GM23338 (cell line): Measurements from ENCODE around the gene TP53BP2. TPM values are rescaled to one million over a fixed set of nuclear protein-coding genes. Genes with fewer than 3 reads are reported as not detected.

ENCODE experiments used
- ATAC-seq: fragments of 200-7000 bp; cut with Tn5 transposase; 3 replicates; pipeline ENCODE4 v1.9.1; 2020
- DNase-seq: peaks from one replicate; pipeline ENCODE4 v3.0.0-alpha.2; 2015; ENCODE audit warnings: low spot score
- H2AFZ ChIP-seq: fragments of 200-600 bp; sonication (generic); 2 replicates; pipeline ENCODE4 v1.8.0; 2016; ENCODE audit warnings: antibody characterized with exemption, mild to moderate bottlenecking, moderate library complexity
- H3F3A ChIP-seq: fragments of 200-600 bp; sonication (generic); replicated peaks from 2 replicates; pipeline ENCODE4 v1.8.0; 2017; ENCODE audit warnings: antibody characterized with exemption, mixed run types, low read depth
- H3K27ac ChIP-seq: fragments of 200-600 bp; sonication (generic); 2 replicates; pipeline ENCODE4 v1.6.1; 2016; ENCODE audit warnings: low read depth
- H3K27me3 ChIP-seq: fragments of 200-600 bp; sonication (generic); 2 replicates; pipeline ENCODE4 v1.8.0; 2016; ENCODE audit warnings: mild to moderate bottlenecking, mixed run types, moderate library complexity; ENCODE audit not compliant: insufficient read depth
- H3K36me3 ChIP-seq: fragments of 200-600 bp; sonication (generic); 2 replicates; pipeline ENCODE4 v1.8.0; 2016; ENCODE audit warnings: mild to moderate bottlenecking; ENCODE audit not compliant: insufficient read depth
- H3K4me1 ChIP-seq: fragments of 200-600 bp; sonication (generic); 2 replicates; pipeline ENCODE4 v1.8.0; 2016; ENCODE audit warnings: mild to moderate bottlenecking, moderate library complexity; ENCODE audit not compliant: insufficient read depth
- H3K4me2 ChIP-seq: fragments of 200-600 bp; sonication (generic); 2 replicates; pipeline ENCODE4 v1.7.1; 2017; ENCODE audit warnings: mixed run types
- H3K4me3 ChIP-seq: fragments of 200-600 bp; sonication (generic); 2 replicates; pipeline ENCODE4 v1.6.1; 2016; ENCODE audit warnings: mixed run types
- H3K79me2 ChIP-seq: fragments of 200-600 bp; sonication (generic); replicated peaks from 2 replicates; pipeline ENCODE4 v1.8.0; 2017; ENCODE audit warnings: mild to moderate bottlenecking; ENCODE audit not compliant: insufficient read depth
- H3K9me2 ChIP-seq: fragments of 200-600 bp; sonication (generic); 2 replicates; pipeline ENCODE4 v1.8.0; 2017; ENCODE audit not compliant: insufficient read depth
- H4K20me1 ChIP-seq: fragments of 200-600 bp; sonication (generic); replicated peaks from 2 replicates; pipeline ENCODE4 v1.8.0; 2017; ENCODE audit warnings: mild to moderate bottlenecking; ENCODE audit not compliant: insufficient read depth
- H3K27ac Mint-ChIP-seq: 2 replicates; pipeline ENCODE4 v1.8.0; 2020; ENCODE audit warnings: inconsistent platforms, mild to moderate bottlenecking, moderate library complexity, mixed read lengths
- H3K27me3 Mint-ChIP-seq: 3 replicates; pipeline ENCODE4 v1.8.0; 2022; ENCODE audit warnings: low read depth, mild to moderate bottlenecking, moderate library complexity, mixed read lengths, inconsistent platforms; ENCODE audit not compliant: insufficient read depth, poor library complexity
- H3K36me3 Mint-ChIP-seq: 3 replicates; pipeline ENCODE4 v1.8.0; 2021; ENCODE audit warnings: low read depth, mild to moderate bottlenecking, inconsistent platforms, moderate library complexity, mixed read lengths
- H3K4me1 Mint-ChIP-seq: 3 replicates; pipeline ENCODE4 v1.8.0; 2020; ENCODE audit warnings: mild to moderate bottlenecking, inconsistent platforms, mixed read lengths
- H3K4me3 Mint-ChIP-seq: 3 replicates; pipeline ENCODE4 v1.8.0; 2021; ENCODE audit warnings: moderate library complexity, mild to moderate bottlenecking, inconsistent platforms, mixed read lengths
- H3K9me3 Mint-ChIP-seq: 3 replicates; pipeline ENCODE4 v1.8.0; 2020; ENCODE audit warnings: moderate library complexity, mild to moderate bottlenecking, inconsistent platforms, mixed read lengths
- CREB1 ChIP-seq: fragments of 250-450 bp; sonication (Bioruptor Pico); IDR thresholded peaks from 2 replicates; pipeline ENCODE4 v1.5.0; 2020; ENCODE audit warnings: low read depth, mild to moderate bottlenecking, moderate library complexity
- EZH2 ChIP-seq: fragments of 200-600 bp; sonication (generic); IDR thresholded peaks from one replicate; pipeline ENCODE4 v1.8.0; 2017; ENCODE audit warnings: antibody characterized with exemption, mild to moderate bottlenecking, low read depth; ENCODE audit not compliant: unreplicated experiment
- EZH2phosphoT487 ChIP-seq: fragments of 200-600 bp; sonication (generic); IDR thresholded peaks from one replicate; pipeline ENCODE4 v1.8.1; 2018; ENCODE audit warnings: antibody characterized with exemption; ENCODE audit not compliant: unreplicated experiment
- JUNB ChIP-seq: IDR thresholded peaks from one replicate; pipeline ENCODE4 v1.6.1; 2016; ENCODE audit warnings: antibody characterized with exemption; ENCODE audit not compliant: unreplicated experiment
- NANOG ChIP-seq: IDR thresholded peaks from 2 replicates; pipeline ENCODE4 v1.6.1; 2016; ENCODE audit warnings: antibody characterized with exemption, borderline replicate concordance
- POLR2AphosphoS5 ChIP-seq: IDR thresholded peaks from 2 replicates; pipeline ENCODE4 v1.6.1; 2016; ENCODE audit warnings: antibody characterized with exemption, low read depth
- STAT1 ChIP-seq: IDR thresholded peaks from one replicate; pipeline ENCODE4 v1.6.1; 2016; ENCODE audit warnings: antibody characterized with exemption; ENCODE audit not compliant: unreplicated experiment
- ZNF114 ChIP-seq: fragments of 250-450 bp; sonication (Bioruptor Pico); IDR thresholded peaks from 2 replicates; pipeline ENCODE4 v1.5.0; 2020; ENCODE audit warnings: mild to moderate bottlenecking, moderate library complexity
- ZNF331 ChIP-seq: fragments of 250-450 bp; sonication (Bioruptor Pico); IDR thresholded peaks from 2 replicates; pipeline ENCODE4 v1.5.0; 2020; ENCODE audit warnings: low read depth, mild to moderate bottlenecking, moderate library complexity
- polyA plus RNA-seq: library from polyadenylated mRNA; unstranded; fragments of >200 nt; fragmentation: Nextera tagmentation; extraction: Ambion mirVana; gene quantifications from 2 replicates; pipeline ENCODE4 v1.2.1, GENCODE V29; 2016
- total RNA-seq: library from RNA; depleted of rRNA; stranded (reverse); fragments of >200 nt; shearing (Covaris generic); gene quantifications from 2 replicates; pipeline ENCODE4 v1.2.3, GENCODE V29; 2014
- TF ChIP-seq, protein P1 (sequence below): fragments of 250-450 bp; sonication (Bioruptor Pico); IDR thresholded peaks from 2 replicates; pipeline ENCODE4 v1.5.0; 2020; ENCODE audit warnings: mild to moderate bottlenecking, moderate library complexity
- TF ChIP-seq, protein P2 (sequence below), 2 experiments: fragments of 200-600 bp in 1 of 2; sonication (generic) in 1 of 2; conservative IDR thresholded peaks; 2 replicates each; pipeline versions ENCODE4 v1.5.1 to v1.6.1; 2016 to 2017; ENCODE audit warnings: antibody characterized with exemption in 2 of 2, low read depth in 2 of 2, mild to moderate bottlenecking in 2 of 2, moderate library complexity in 1 of 2
- TF ChIP-seq, protein P3 (sequence below): IDR thresholded peaks from 2 replicates; pipeline ENCODE4 v1.6.1; 2016; ENCODE audit warnings: antibody characterized with exemption
- TF ChIP-seq, protein P4 (sequence below): IDR thresholded peaks from one replicate; pipeline ENCODE4 v1.6.1; 2018; ENCODE audit warnings: antibody characterized with exemption; ENCODE audit not compliant: unreplicated experiment

Gene TP53BP2
- total and polyA plus RNA-seq, 2 experiments from 2014 or later: 10.1 to 32.9 TPM

- TF ChIP-seq, protein P1, sequence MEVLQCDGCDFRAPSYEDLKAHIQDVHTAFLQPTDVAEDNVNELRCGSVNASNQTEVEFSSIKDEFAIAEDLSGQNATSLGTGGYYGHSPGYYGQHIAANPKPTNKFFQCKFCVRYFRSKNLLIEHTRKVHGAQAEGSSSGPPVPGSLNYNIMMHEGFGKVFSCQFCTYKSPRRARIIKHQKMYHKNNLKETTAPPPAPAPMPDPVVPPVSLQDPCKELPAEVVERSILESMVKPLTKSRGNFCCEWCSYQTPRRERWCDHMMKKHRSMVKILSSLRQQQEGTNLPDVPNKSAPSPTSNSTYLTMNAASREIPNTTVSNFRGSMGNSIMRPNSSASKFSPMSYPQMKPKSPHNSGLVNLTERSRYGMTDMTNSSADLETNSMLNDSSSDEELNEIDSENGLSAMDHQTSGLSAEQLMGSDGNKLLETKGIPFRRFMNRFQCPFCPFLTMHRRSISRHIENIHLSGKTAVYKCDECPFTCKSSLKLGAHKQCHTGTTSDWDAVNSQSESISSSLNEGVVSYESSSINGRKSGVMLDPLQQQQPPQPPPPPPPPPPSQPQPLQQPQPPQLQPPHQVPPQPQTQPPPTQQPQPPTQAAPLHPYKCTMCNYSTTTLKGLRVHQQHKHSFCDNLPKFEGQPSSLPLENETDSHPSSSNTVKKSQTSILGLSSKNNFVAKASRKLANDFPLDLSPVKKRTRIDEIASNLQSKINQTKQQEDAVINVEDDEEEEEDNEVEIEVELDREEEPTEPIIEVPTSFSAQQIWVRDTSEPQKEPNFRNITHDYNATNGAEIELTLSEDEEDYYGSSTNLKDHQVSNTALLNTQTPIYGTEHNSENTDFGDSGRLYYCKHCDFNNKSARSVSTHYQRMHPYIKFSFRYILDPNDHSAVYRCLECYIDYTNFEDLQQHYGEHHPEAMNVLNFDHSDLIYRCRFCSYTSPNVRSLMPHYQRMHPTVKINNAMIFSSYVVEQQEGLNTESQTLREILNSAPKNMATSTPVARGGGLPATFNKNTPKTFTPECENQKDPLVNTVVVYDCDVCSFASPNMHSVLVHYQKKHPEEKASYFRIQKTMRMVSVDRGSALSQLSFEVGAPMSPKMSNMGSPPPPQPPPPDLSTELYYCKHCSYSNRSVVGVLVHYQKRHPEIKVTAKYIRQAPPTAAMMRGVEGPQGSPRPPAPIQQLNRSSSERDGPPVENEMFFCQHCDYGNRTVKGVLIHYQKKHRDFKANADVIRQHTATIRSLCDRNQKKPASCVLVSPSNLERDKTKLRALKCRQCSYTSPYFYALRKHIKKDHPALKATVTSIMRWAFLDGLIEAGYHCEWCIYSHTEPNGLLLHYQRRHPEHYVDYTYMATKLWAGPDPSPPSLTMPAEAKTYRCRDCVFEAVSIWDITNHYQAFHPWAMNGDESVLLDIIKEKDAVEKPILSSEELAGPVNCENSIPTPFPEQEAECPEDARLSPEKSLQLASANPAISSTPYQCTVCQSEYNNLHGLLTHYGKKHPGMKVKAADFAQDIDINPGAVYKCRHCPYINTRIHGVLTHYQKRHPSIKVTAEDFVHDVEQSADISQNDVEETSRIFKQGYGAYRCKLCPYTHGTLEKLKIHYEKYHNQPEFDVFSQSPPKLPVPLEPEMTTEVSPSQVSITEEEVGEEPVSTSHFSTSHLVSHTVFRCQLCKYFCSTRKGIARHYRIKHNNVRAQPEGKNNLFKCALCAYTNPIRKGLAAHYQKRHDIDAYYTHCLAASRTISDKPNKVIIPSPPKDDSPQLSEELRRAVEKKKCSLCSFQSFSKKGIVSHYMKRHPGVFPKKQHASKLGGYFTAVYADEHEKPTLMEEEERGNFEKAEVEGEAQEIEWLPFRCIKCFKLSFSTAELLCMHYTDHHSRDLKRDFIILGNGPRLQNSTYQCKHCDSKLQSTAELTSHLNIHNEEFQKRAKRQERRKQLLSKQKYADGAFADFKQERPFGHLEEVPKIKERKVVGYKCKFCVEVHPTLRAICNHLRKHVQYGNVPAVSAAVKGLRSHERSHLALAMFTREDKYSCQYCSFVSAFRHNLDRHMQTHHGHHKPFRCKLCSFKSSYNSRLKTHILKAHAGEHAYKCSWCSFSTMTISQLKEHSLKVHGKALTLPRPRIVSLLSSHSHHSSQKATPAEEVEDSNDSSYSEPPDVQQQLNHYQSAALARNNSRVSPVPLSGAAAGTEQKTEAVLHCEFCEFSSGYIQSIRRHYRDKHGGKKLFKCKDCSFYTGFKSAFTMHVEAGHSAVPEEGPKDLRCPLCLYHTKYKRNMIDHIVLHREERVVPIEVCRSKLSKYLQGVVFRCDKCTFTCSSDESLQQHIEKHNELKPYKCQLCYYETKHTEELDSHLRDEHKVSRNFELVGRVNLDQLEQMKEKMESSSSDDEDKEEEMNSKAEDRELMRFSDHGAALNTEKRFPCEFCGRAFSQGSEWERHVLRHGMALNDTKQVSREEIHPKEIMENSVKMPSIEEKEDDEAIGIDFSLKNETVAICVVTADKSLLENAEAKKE (CRISPR knock-in tag): no peak
- TF ChIP-seq POLR2AphosphoS5 (no peak), CREB1 (CRISPR knock-in tag) (no peak), NANOG (no peak), ZNF331 (CRISPR knock-in tag) (no peak), EZH2phosphoT487 (no peak), ZNF114 (CRISPR knock-in tag) (no peak), STAT1 (no peak), EZH2 (no peak)
Measured at GRCh38 chr1:223763881-223764280, 81.9 kb downstream of the TP53BP2 start (continued).

- Histone ChIP-seq H3K36me3 (no peaks in the 10 kb centered on the region), H3K4me3 (no peak overlapping the region), H3F3A (no peaks in the 10 kb centered on the region), H3K27me3 (no peaks in the 10 kb centered on the region), H2AFZ (no peak overlapping the region), H3K79me2 (no peaks in the 10 kb centered on the region), H3K4me2 (no peak overlapping the region), H3K4me1 (no peaks in the 10 kb centered on the region), H3K9me2 (no peaks in the 10 kb centered on the region; the same call in 1 of the 2 replicates), H4K20me1 (no peaks in the 10 kb centered on the region), H3K27ac (no peak overlapping the region)
- DNase-seq (no peak), ATAC-seq (no peak)
- Mint-ChIP-seq H3K4me3 (no peak overlapping the region), H3K27ac (no peak overlapping the region), H3K4me1 (peaks cover 3% of the 10 kb centered on the region; the same call in 1 of the 3 replicates), H3K27me3 (peaks cover 10% of the 10 kb centered on the region), H3K36me3 (no peaks in the 10 kb centered on the region; the same call in none of the 3 replicates), H3K9me3 (no peaks in the 10 kb centered on the region)
- TF ChIP-seq JUNB: no peak
- no peak for TF ChIP-seq NANOG
- TF ChIP-seq, protein P2, sequence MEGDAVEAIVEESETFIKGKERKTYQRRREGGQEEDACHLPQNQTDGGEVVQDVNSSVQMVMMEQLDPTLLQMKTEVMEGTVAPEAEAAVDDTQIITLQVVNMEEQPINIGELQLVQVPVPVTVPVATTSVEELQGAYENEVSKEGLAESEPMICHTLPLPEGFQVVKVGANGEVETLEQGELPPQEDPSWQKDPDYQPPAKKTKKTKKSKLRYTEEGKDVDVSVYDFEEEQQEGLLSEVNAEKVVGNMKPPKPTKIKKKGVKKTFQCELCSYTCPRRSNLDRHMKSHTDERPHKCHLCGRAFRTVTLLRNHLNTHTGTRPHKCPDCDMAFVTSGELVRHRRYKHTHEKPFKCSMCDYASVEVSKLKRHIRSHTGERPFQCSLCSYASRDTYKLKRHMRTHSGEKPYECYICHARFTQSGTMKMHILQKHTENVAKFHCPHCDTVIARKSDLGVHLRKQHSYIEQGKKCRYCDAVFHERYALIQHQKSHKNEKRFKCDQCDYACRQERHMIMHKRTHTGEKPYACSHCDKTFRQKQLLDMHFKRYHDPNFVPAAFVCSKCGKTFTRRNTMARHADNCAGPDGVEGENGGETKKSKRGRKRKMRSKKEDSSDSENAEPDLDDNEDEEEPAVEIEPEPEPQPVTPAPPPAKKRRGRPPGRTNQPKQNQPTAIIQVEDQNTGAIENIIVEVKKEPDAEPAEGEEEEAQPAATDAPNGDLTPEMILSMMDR (conservative IDR thresholded peaks at IDR 0.05; ENCODE audit: low read depth in 2 of 2): no peak
- TF ChIP-seq, protein P3, sequence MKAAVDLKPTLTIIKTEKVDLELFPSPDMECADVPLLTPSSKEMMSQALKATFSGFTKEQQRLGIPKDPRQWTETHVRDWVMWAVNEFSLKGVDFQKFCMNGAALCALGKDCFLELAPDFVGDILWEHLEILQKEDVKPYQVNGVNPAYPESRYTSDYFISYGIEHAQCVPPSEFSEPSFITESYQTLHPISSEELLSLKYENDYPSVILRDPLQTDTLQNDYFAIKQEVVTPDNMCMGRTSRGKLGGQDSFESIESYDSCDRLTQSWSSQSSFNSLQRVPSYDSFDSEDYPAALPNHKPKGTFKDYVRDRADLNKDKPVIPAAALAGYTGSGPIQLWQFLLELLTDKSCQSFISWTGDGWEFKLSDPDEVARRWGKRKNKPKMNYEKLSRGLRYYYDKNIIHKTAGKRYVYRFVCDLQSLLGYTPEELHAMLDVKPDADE: no peak
- TF ChIP-seq, protein P4, sequence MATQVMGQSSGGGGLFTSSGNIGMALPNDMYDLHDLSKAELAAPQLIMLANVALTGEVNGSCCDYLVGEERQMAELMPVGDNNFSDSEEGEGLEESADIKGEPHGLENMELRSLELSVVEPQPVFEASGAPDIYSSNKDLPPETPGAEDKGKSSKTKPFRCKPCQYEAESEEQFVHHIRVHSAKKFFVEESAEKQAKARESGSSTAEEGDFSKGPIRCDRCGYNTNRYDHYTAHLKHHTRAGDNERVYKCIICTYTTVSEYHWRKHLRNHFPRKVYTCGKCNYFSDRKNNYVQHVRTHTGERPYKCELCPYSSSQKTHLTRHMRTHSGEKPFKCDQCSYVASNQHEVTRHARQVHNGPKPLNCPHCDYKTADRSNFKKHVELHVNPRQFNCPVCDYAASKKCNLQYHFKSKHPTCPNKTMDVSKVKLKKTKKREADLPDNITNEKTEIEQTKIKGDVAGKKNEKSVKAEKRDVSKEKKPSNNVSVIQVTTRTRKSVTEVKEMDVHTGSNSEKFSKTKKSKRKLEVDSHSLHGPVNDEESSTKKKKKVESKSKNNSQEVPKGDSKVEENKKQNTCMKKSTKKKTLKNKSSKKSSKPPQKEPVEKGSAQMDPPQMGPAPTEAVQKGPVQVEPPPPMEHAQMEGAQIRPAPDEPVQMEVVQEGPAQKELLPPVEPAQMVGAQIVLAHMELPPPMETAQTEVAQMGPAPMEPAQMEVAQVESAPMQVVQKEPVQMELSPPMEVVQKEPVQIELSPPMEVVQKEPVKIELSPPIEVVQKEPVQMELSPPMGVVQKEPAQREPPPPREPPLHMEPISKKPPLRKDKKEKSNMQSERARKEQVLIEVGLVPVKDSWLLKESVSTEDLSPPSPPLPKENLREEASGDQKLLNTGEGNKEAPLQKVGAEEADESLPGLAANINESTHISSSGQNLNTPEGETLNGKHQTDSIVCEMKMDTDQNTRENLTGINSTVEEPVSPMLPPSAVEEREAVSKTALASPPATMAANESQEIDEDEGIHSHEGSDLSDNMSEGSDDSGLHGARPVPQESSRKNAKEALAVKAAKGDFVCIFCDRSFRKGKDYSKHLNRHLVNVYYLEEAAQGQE: no peak
- no peak for TF ChIP-seq STAT1
Measured at GRCh38 chr1:223763251-223763650, 82.5 kb downstream of the TP53BP2 start.
